Measurements from ENCODE around the gene CHD9. TPM values are rescaled to one million over a fixed set of nuclear protein-coding genes. Genes with fewer than 3 reads are reported as not detected.
A peak's percentile ranks its signal among the peaks of the same experiment; 100 is the strongest.

Gene CHD9
- total and polyA plus RNA-seq, 9 of the 15 experiments (the other 6 are each of a cell fraction or from before 2014, with no cell fraction given) = 29.0 to 69.3 (median 40.6) TPM

DNA sequence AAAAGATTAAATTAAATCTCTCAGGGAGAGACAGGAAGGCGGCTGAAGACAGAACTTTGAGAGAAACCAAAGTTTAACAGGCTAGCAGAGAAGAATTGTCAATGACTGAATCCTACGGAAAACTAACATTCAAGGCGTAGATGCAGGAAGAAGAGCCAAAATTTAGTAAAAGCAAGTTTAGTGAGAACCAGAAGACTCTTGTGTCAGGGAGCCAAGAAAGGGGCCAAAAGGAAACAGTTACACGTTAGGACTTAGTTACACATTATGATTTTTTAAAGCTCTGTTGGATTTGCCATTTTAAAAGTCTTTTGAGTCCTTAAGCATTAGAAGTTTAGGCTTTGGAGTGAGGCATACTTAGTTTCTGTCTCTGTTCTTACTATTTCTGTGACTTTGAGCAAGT is 164.6 kb downstream of the CHD9 start:
- WGBS (ENCODE audit: insufficient coverage, low coverage, missing lambda C conversion rate) = 50% methylated on average over 4 of the region's 4 CpGs
- peaks cover 7 to 26% of the 10 kb centered on the region in 2 experiments; a peak in 4 of 5 replicates for H3K4me1 ChIP-seq (replicated peaks in 1 of 2; ENCODE audit: control insufficient read depth in 2 of 2, insufficient read depth in 2 of 2, low read length in 2 of 2)
- POLR2A ChIA-PET = interaction anchor here (0.8 to 1.7 kb wide), 2 partner anchors 12 to 164 kb away, joined by 3 to 4 read pairs; partner anchors contain the start of gene CHD9
- TF ChIP-seq HDAC1 (IDR thresholded peaks at IDR 0.05) (0 out of 4 replicates have a peak, but pooled peaks of 1 of the 2 experiments have one; percentile 11), ZNF592 (IDR thresholded peaks at IDR 0.05) (no peak), NUFIP1 (IDR thresholded peaks at IDR 0.05; ENCODE audit: partially characterized antibody) (no peak)
- H3K79me2 ChIP-seq (ENCODE audit: control insufficient read depth, insufficient read depth, low read length) = peaks cover 98% of the 10 kb centered on the region
- no peaks in the 10 kb centered on the region for H3K9me1 ChIP-seq (ENCODE audit: control insufficient read depth, insufficient read depth, low read length)
- H3K27ac ChIP-seq (ENCODE audit: extremely low read depth, low read depth, low read length) = peak overlapping the region; percentile 68
- FAIRE-seq (peak; percentile 11), DNase-seq (ENCODE audit: extremely low read depth in 1 of 4, low spot score in 3 of 4) (no peak), ATAC-seq (peak; percentile 7)
- in situ Hi-C loops (cut with MboI) (no loop called here), intact Hi-C loops (cut with micrococcal nuclease) (loop anchor here (10.0 kb wide), 1 partner anchor 215 kb away; the partner anchor contains the start of gene RBL2)
- H3K4me3 ChIP-seq = no peak overlapping the region
- no peak overlapping the region for H2AFZ ChIP-seq (ENCODE audit: low read depth, low read length)
- no peak overlapping the region; the same call in 1 of the 2 replicates for H3K4me2 ChIP-seq (ENCODE audit: insufficient read depth, low read length)
- H3K27me3 ChIP-seq (ENCODE audit: control insufficient read depth in 2 of 2, insufficient read depth in 2 of 2, low read length in 2 of 2) = no peaks in the 10 kb centered on the region
- BruUV-seq (replicated peaks) = no TSS peak
- peak overlapping the region in 1 of 2 experiments; percentile 29; a peak in 2 of 4 replicates for H3K9ac ChIP-seq (ENCODE audit: insufficient read depth in 1 of 2, low read depth in 2 of 2, low read length in 2 of 2)
- CTCF ChIA-PET (ENCODE audit: low intra/inter-chr PET ratio) = no interaction called here
- no peaks in the 10 kb centered on the region for H3K9me3 ChIP-seq (replicated peaks; ENCODE audit: control insufficient read depth, insufficient read depth, low read depth, low read length)
- H3K36me3 ChIP-seq (ENCODE audit: control insufficient read depth, insufficient read depth, low read length) = peaks cover 27% of the 10 kb centered on the region; the same call in 2 of the 3 replicates
- H4K20me1 ChIP-seq (replicated peaks; ENCODE audit: control insufficient read depth, insufficient read depth, low read length) = no peaks in the 10 kb centered on the region
